Right cardiac atrium (tissue), 5 donors: ENCODE results near the gene WDR33. TPM values are rescaled to one million over a fixed set of nuclear protein-coding genes. Genes with fewer than 3 reads are reported as not detected.

Source experiments
- ATAC-seq, 2 donors: fragments of 200-7000 bp; cut with Tn5 transposase; one replicate each; pipeline versions ENCODE4 v1.8.0 to v1.9.1; 2020; ENCODE audit warnings: moderate library complexity in 2 of 2, mild to moderate bottlenecking in 1 of 2
- DNase-seq, 3 donors: peaks; one replicate each; pipeline ENCODE4 v3.0.0-alpha.2; 2020
- H3K27ac ChIP-seq: one replicate; pipeline ENCODE4 v1.5.1; 2013; ENCODE audit warnings: mild to moderate bottlenecking, low read length, control low read depth, moderate library complexity
- H3K27me3 ChIP-seq: one replicate; pipeline ENCODE4 v1.6.1; 2013; ENCODE audit not compliant: control insufficient read depth, insufficient read depth
- H3K4me1 ChIP-seq: one replicate; pipeline ENCODE4 v1.6.1; 2013; ENCODE audit warnings: low read length; ENCODE audit not compliant: control insufficient read depth, insufficient read depth
- H3K4me3 ChIP-seq: one replicate; pipeline ENCODE4 v1.5.1; 2013; ENCODE audit warnings: low read length, control low read depth
- H3K9me3 ChIP-seq: one replicate; pipeline ENCODE4 v1.6.1; 2013; ENCODE audit warnings: low read length; ENCODE audit not compliant: control insufficient read depth
- WGBS: extraction: QIAGEN DNeasy Blood & Tissue Kit; methylation state at CpG from one replicate; pipeline ENCODE4 v1.1.7; 2013; 5-methylcytosine and 5-hydroxymethylcytosine counted together
- intact Hi-C, 4 donors: fragments of 100-400 bp; cut with DNase I; formaldehyde crosslinking; loops; one replicate each; pipeline versions ENCODE4 v1.11.0 to v1.14.0; 2022 to 2023
- polyA plus RNA-seq: library from polyadenylated mRNA; stranded (reverse); fragments of 200-250 nt; gene quantifications from one replicate; pipeline ENCODE4 v1.2.3, GENCODE V29; 2013
- total RNA-seq, 4 donors: library from RNA; stranded (reverse); fragmentation: NEBNext Ultra II Directional; extraction: Animal tissue kit (Norgen Biotek cat#: 25700); gene quantifications; one replicate each; pipeline ENCODE4 v1.2.1, GENCODE V29; 2021
- donor health status: healthy with polysubstance abuse.
- donor health status: DM: no; HTN: yes; CAD: no.
- donor health status: DM: no; HTN: no; CAD: no.
- donor health status: DM: no; HTN: yes; CAD: no; lungs with severe emphysema.
- donor health status: DM: yes; HTN: yes; CAD: no.

The WDR33 gene
- total and polyA plus RNA-seq, 5 donors = 12.7 to 45.7 (median 40.9) TPM

DNA sequence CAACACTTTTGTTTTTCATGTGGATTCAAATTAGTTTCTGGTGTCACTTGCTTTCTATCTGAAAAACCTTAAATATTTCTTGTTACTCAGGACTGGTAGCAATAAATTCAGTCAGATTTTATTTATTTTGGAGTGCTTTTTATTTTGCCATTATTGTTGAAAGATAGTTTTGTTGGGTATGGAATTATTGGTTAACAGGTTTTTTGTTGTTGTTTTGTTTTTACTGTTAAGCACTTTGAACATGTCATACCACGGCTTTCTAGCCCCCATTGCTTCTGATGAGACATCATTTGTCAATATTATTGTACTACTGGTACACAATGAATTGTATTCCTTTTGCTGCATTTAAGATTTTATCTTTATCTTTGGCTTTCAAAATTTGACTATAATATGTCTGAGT is 122.6 kb downstream of the WDR33 start:
- H3K9me3 ChIP-seq = no peaks in the 10 kb centered on the region
- H3K4me3 ChIP-seq = no peak overlapping the region
- WGBS = 82% methylated on average over 1 of the region's 1 CpG
- H3K27me3 ChIP-seq = no peaks in the 10 kb centered on the region
- ATAC-seq (no peak), DNase-seq (no peak)
- H3K27ac ChIP-seq = no peak overlapping the region
- H3K4me1 ChIP-seq = peaks cover 1% of the 10 kb centered on the region
- intact Hi-C loops = no loop called here

DNA sequence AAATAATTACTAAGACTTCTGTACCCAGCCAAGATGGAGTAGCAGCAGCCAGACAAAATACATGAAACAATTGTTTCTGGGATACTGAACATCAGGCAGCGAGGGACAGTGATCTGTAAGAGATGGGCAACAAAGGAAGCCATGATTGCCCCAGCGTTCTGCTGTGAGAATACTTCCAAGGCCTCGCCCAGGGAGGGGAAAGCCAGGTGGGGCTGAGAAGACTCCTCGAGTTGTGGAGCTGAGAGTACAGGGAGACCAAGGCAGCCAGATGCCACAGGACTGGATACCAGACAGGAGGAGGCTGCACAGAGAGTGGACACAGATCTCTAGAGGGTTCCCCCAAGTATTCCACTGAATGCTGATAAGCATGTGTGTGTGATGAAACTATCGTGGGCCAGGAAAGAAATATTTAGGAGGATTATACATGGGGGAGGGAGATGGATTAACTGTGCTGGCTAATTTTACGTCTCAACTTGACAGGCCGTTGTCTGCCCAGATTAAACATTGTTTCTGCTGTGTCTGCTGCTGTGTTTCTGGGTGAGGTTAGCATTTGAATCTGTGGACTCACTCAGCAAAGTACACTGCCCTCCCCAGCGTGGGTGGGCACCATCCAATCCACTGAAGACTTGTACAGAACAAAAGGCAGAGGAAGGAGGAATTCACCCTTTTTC is 125.4 kb downstream of the WDR33 start:
- 53% methylated on average over 8 of the region's 8 CpGs for WGBS
- Histone ChIP-seq H3K27me3 (no peaks in the 10 kb centered on the region), H3K4me1 (peaks cover 1% of the 10 kb centered on the region), H3K27ac (no peak overlapping the region), H3K4me3 (no peak overlapping the region), H3K9me3 (no peaks in the 10 kb centered on the region)
- intact Hi-C loops = no loop called here
- DNase-seq (no peak), ATAC-seq (no peak)

DNA sequence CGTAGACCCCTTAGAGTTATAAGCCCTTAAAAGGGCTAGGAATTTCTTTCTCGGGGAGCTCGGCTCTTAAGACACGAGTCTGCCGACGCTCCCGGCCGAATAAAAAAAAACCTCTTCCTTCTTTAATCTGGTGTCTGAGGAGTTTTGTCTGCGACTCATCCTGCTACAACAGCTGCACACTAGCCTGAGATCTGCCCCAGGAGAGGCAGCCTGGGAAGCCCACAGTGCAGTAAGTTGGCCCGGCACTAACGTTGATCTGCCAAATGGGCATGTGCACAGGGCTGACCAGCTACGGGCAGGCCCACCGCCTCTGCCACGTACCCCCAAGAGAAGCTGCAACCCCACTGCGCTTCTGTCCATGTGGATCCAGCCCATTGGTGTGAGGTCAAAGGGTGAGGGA is 127.2 kb downstream of the WDR33 start:
- Histone ChIP-seq H3K9me3 (no peaks in the 10 kb centered on the region), H3K4me1 (peaks cover 1% of the 10 kb centered on the region), H3K27ac (no peak overlapping the region), H3K4me3 (no peak overlapping the region), H3K27me3 (no peaks in the 10 kb centered on the region)
- intact Hi-C loops = loop anchor here in 1 of 4 donors (5.0 kb wide), 1 partner anchor 91 kb away; no protein-coding TSS in a partner anchor
- 38% methylated on average over 15 of the region's 15 CpGs for WGBS
- peak in 1 of 3 donors; percentile 57 for DNase-seq
- ATAC-seq = peak in 1 of 2 donors; percentile 26

DNA sequence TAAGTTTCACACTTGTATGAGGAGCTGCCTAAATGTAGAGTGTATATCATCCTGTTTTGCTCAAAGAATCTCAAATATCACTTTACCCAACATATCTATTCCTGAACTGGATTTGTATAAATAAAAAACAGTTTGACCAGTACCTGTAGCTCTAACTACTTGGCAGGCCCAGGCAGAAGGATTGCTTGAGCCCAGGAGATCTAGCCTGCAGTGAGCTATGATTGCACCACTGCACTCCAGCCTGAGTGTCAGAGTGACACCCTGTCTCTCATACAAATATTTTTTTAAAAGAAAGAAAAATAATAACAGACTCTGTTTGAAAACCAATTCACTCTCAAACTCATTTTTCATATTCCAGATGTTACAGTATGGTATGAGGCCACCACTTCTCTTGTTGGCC is 127.9 kb downstream of the WDR33 start:
- H3K4me3 ChIP-seq = no peak overlapping the region
- no peak for ATAC-seq
- H3K4me1 ChIP-seq = peaks cover 1% of the 10 kb centered on the region
- no peak overlapping the region for H3K27ac ChIP-seq
- no peaks in the 10 kb centered on the region for H3K9me3 ChIP-seq
- intact Hi-C loops = loop anchor here in 1 of 4 donors (5.0 kb wide), 1 partner anchor 91 kb away; no protein-coding TSS in a partner anchor
- DNase-seq = no peak
- no peaks in the 10 kb centered on the region for H3K27me3 ChIP-seq

DNA sequence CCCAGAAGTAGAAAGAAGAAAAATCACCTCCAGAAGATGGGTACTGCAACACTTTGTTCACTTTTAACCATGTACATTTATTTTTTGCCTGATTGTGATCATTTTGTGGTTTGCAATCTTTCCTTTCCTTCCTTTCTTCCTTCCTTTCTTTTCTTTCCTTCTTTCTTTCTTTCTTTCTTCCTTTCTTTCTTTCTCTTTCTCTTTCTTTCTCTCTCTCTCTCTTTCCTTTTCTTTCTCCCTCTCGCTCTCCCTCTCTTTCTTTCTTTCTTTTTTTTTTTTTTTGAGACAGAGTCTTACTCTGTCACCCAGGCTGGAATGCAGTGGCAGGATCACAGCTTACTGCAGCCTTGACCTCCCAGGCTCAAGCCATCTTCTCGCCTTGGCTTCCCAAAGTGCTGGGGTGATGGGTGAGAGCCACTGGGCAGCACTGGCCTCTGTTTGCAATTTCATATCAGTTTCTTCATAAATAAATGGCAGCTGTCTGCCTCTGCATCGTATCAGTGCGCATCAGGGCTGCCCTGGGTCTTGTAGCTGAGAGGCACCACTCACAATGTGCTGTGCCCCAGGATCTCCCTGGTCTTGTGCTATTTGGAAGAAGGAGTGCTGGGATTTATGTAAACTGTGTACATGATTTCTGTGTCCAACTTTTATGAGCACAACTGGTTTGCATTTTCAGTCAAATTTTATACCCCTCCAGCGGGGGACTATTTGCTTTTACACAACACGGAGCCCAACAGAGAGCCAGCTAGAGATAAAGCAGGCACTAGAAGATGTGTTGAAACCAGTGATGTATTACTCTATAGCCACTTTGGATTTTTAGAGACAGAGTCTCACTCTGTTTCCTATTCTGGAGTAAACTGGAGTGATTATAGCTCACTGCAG is 128.8 kb downstream of the WDR33 start:
- intact Hi-C loops = loop anchor here in 1 of 4 donors (5.0 kb wide), 1 partner anchor 90 kb away; no protein-coding TSS in a partner anchor
- no peak overlapping the region for H3K4me3 ChIP-seq
- H3K9me3 ChIP-seq = no peaks in the 10 kb centered on the region
- H3K4me1 ChIP-seq = peaks cover 1% of the 10 kb centered on the region
- H3K27ac ChIP-seq = no peak overlapping the region
- DNase-seq (no peak), ATAC-seq (no peak)
- H3K27me3 ChIP-seq = no peaks in the 10 kb centered on the region
- 72% methylated on average over 6 of the region's 6 CpGs for WGBS

DNA sequence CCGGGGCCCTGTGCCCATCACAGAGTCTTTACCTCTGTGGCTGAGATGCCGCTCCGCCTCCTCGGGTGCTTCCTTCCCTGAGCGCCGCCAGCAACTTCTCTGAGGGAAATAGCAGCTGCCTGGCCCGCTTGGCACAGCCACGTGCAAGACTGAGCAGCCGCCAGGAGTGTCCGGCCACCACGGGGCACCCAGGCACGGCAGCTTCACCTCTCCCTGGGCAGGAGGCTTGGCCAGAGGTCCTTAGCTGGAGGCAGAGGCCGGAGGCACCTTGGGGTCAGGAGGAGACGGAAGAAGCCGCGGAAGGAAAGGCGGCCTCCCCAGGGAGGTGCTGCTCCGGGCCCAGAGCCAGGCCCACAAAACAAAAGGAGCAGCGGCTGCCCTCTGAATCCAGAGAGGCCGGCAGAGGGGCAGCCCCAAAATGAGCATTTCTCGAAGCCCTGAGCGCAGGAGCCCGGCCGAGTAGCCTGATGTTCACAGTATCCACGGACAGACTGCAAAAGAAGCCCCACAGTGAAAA is 129.6 kb downstream of the WDR33 start:
- Histone ChIP-seq H3K4me3 (peak overlapping the region; percentile 45), H3K27ac (peak overlapping the region; percentile 15), H3K4me1 (peaks cover 3% of the 10 kb centered on the region), H3K9me3 (no peaks in the 10 kb centered on the region), H3K27me3 (no peaks in the 10 kb centered on the region)
- DNase-seq (peak; percentile 60 to 88 (median 79)), ATAC-seq (peak; percentile 57 to 73)
- WGBS = 25% methylated on average over 25 of the region's 25 CpGs
- intact Hi-C loops = loop anchor here in 1 of 4 donors (5.0 kb wide), 1 partner anchor 89 kb away; no protein-coding TSS in a partner anchor

DNA sequence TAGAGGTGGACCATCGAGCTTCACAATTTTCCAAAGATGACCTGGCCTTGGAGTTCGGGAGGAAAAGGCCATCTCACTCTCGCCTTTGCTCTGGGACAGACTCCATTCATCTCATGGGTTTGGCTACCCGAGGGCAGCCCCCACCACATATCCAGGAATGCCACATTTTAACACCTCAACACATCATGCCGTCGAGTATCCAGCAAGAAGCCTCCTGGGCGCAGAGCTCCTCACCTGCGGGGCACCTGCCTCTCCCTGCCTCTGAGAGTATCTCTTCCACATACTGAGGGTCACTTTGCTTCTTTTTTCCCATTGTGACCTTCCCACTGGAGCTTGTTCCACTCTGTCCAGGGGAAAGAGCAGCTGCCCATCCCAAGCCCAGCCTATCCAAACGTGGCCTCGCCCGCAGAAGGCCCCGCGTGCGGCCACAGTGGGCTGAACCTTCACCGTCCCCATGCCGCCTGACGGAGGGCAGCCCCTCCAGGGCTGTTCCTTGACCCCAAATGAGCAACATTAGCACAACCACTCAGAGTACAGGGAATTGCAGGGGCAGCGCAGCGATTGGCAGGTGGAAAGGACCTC is 130.2 kb downstream of the WDR33 start:
- Histone ChIP-seq H3K4me1 (peaks cover 3% of the 10 kb centered on the region), H3K4me3 (peak overlapping the region; percentile 45), H3K27me3 (no peaks in the 10 kb centered on the region), H3K27ac (peak overlapping the region; percentile 15), H3K9me3 (no peaks in the 10 kb centered on the region)
- ATAC-seq (peak in 1 of 2 donors; percentile 10), DNase-seq (no peak)
- intact Hi-C loops = loop anchor here in 1 of 4 donors (5.0 kb wide), 1 partner anchor 88 kb away; no protein-coding TSS in a partner anchor
- 69% methylated on average over 19 of the region's 19 CpGs for WGBS

DNA sequence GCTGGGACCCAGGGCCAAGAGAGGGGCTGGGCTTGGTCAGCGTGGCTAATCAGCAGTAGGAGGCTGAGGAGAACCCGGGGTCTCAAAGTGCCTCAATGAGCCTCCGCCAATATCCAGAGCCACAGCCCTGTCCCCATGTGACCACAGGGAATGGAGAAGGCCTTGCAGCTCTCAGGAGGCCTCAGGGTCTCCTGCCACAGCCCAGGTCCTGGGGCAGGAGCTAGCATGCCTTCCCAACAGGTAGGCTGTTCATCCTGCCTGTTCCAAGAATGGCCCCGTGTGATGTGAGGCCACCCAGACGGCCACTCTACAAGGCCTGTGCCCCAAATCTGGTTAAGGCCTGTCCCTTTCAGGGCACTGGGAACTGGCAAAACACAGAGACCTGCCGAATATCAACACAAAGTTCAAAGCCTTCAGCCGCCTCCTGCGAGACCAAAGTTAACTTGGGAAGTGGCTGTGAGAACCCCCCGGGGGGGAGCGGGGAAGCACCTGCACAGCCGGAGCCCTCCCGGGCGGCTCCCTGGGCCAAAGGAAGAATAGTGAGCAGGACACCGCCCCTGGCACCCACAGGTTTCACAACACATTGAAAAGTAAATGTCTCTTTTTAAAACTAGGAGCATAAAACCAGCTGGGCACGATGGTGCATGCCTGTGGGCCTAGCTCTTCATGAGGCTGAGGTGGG is 131.2 kb downstream of the WDR33 start:
- H3K27ac ChIP-seq = no peak overlapping the region
- H3K4me1 ChIP-seq = peaks cover 2% of the 10 kb centered on the region
- intact Hi-C loops = loop anchor here in 1 of 4 donors (5.0 kb wide), 1 partner anchor 88 kb away; no protein-coding TSS in a partner anchor
- no peaks in the 10 kb centered on the region for H3K27me3 ChIP-seq
- WGBS = 85% methylated on average over 15 of the region's 15 CpGs
- no peak for DNase-seq
- H3K4me3 ChIP-seq = peak overlapping the region; percentile 45
- no peak for ATAC-seq
- H3K9me3 ChIP-seq = no peaks in the 10 kb centered on the region

DNA sequence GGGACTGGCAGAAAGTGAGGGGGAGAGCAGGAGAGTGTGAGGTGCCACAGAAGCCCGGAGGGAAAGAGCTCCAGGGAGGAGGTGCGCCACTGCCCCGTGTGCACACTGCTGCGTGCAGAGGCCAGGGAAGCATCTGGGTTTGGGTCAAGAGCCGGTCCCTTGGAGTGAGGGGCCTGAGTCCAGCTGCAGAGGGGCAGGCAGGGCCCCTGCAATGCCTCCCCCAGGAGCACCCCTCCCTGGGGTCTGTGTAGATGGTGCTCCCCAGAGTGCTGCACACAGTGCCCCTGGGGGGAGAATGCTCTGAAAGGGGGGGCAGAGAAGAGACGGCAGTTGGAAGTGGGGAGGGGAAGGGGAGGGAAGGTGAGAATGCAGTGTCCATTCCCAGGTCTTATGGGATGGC is 132.0 kb downstream of the WDR33 start:
- Histone ChIP-seq H3K27ac (no peak overlapping the region), H3K4me3 (no peak overlapping the region), H3K4me1 (peaks cover 2% of the 10 kb centered on the region), H3K9me3 (no peaks in the 10 kb centered on the region), H3K27me3 (no peaks in the 10 kb centered on the region)
- intact Hi-C loops = no loop called here
- ATAC-seq (no peak), DNase-seq (peak in 1 of 3 donors; percentile 46)
- 80% methylated on average over 6 of the region's 6 CpGs for WGBS

DNA sequence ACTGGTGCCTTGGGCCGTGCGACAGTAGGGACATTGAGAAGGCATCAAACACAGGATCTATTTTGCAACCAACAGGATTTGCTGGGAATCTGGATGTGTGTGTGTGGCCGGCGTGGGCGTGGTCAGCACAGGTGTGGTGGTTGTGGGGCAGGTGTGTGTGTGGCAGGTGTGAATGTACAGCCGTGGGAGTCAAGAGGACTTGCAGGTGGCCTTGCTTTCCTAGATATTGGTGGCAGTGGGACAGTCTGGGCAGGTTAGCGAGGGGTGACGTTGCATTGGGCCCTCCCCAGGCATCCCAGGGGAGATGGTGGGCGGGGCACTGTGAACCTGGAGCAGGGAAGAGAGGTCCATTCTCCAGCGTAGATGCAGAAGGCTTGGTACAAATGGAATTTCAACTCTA is 132.4 kb downstream of the WDR33 start:
- intact Hi-C loops = no loop called here
- no peaks in the 10 kb centered on the region for H3K27me3 ChIP-seq
- 89% methylated on average over 10 of the region's 10 CpGs for WGBS
- H3K27ac ChIP-seq = no peak overlapping the region
- DNase-seq = no peak
- peaks cover 2% of the 10 kb centered on the region for H3K4me1 ChIP-seq
- no peak overlapping the region for H3K4me3 ChIP-seq
- ATAC-seq = no peak
- H3K9me3 ChIP-seq = no peaks in the 10 kb centered on the region
